Smooth muscle cell (in vitro differentiated cells): ENCODE measurements around the gene SFXN3. TPM values are rescaled to one million over a fixed set of nuclear protein-coding genes. Genes with fewer than 3 reads are reported as not detected.

Experiments used
- DNase-seq: peaks from one replicate; lab custom pipeline; 2025; ENCODE audit not compliant: unreplicated experiment; lab: John Stamatoyannopoulos, UW
- H2AFZ ChIP-seq: fragments of 200-600 bp; sonication (generic); 2 replicates; pipeline ENCODE4 v1.6.0; 2016; ENCODE audit warnings: antibody characterized with exemption, low read depth, mild to moderate bottlenecking
- H3F3A ChIP-seq: fragments of 200-600 bp; sonication (generic); 2 replicates; pipeline ENCODE4 v1.6.0; 2017; ENCODE audit warnings: antibody characterized with exemption, low read depth
- H3K27ac ChIP-seq: fragments of 200-600 bp; sonication (generic); 2 replicates; pipeline ENCODE4 v1.5.1; 2016; ENCODE audit warnings: low read depth, mild to moderate bottlenecking
- H3K27me3 ChIP-seq: fragments of 200-600 bp; sonication (generic); 2 replicates; pipeline ENCODE4 v1.6.1; 2016; ENCODE audit warnings: low read depth, mild to moderate bottlenecking
- H3K36me3 ChIP-seq: fragments of 200-600 bp; sonication (generic); 2 replicates; pipeline ENCODE4 v1.5.1; 2016; ENCODE audit warnings: low read depth
- H3K4me1 ChIP-seq: fragments of 200-600 bp; sonication (generic); 2 replicates; pipeline ENCODE4 v1.5.1; 2016; ENCODE audit warnings: low read depth
- H3K4me2 ChIP-seq: fragments of 200-600 bp; sonication (generic); 2 replicates; pipeline ENCODE4 v1.6.0; 2016; ENCODE audit warnings: mild to moderate bottlenecking
- H3K4me3 ChIP-seq: fragments of 200-600 bp; sonication (generic); 2 replicates; pipeline ENCODE4 v1.5.1; 2016; ENCODE audit warnings: mild to moderate bottlenecking
- H3K79me2 ChIP-seq: fragments of 200-600 bp; sonication (generic); 2 replicates; pipeline ENCODE4 v1.6.0; 2016; ENCODE audit warnings: low read depth, mild to moderate bottlenecking
- H3K9ac ChIP-seq: fragments of 200-600 bp; sonication (generic); 2 replicates; pipeline ENCODE4 v1.6.0; 2016; ENCODE audit warnings: low read depth
- H3K9me3 ChIP-seq: fragments of 200-600 bp; sonication (generic); replicated peaks from 2 replicates; pipeline ENCODE4 v1.5.1; 2016; ENCODE audit warnings: low read depth
- H4K20me1 ChIP-seq: fragments of 200-600 bp; sonication (generic); 2 replicates; pipeline ENCODE4 v1.6.0; 2016; ENCODE audit warnings: low read depth
- WGBS: methylation state at CpG from one replicate; pipeline ENCODE4 v1.1.7; 2016; ENCODE audit warnings: low lambda C conversion rate; 5-methylcytosine and 5-hydroxymethylcytosine counted together
- polyA plus RNA-seq: library from polyadenylated mRNA; unstranded; fragments of >200 nt; fragmentation: Nextera tagmentation; extraction: Ambion mirVana; gene quantifications from 2 replicates; pipeline ENCODE4 v1.2.1, GENCODE V29; 2016
- total RNA-seq: library from RNA; depleted of rRNA; stranded (reverse); fragments of >200 nt; gene quantifications from 2 replicates; pipeline ENCODE4 v1.2.3, GENCODE V29; 2014
- TF ChIP-seq, protein P1 (sequence below): fragments of 200-600 bp; sonication (generic); IDR thresholded peaks from 2 replicates; pipeline ENCODE4 v1.5.1; 2017; ENCODE audit warnings: borderline replicate concordance, mild to moderate bottlenecking, antibody characterized with exemption; ENCODE audit not compliant: insufficient read depth, poor library complexity, severe bottlenecking

The SFXN3 gene
- total and polyA plus RNA-seq, 2 experiments from 2014 or later: 79.1 to 92.1 TPM

DNA sequence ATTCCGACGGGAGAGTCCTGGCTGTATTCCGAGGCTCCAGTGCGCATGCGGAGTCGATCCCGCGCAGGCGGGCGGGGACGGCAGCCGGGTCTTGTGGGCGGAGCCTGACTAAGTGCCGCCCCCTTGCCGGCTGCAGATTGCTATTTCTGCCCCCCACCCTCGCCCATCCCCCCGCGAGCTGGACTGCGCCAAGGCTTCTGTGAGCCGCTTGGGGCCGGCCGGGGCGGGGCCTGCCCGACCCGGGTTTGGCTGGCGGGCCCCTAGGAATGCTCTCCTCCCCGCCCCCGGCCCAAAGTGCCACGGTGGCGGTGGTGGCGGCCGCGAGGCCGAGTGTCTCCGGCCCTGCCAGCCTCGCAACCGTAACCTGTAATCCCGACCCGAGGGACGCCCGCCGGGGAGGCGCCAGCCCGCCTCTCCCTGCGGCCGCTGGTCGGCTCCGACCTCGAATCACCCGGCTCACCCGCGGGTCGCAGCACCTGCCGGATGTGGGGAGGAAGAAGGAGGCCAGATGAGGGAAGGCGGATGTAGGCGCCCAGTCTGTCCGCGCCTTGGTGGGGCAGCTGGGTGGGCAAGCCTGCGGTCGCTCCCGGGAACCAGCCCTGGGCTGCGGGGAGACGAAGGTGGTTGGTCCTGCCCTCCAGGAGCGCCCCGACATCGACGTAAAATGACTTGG lies 30.1 kb downstream of the SFXN3 start:
- H3K4me1 ChIP-seq: peaks cover 32% of the 10 kb centered on the region
- H3K79me2 ChIP-seq: no peaks in the 10 kb centered on the region
- H3K9me3 ChIP-seq: no peaks in the 10 kb centered on the region
- H3K36me3 ChIP-seq: no peaks in the 10 kb centered on the region
- H3K9ac ChIP-seq: peak overlapping the region; percentile 92
- peak overlapping the region; percentile 76 for H3K4me3 ChIP-seq
- no peaks in the 10 kb centered on the region for H4K20me1 ChIP-seq
- TF ChIP-seq, protein P1, sequence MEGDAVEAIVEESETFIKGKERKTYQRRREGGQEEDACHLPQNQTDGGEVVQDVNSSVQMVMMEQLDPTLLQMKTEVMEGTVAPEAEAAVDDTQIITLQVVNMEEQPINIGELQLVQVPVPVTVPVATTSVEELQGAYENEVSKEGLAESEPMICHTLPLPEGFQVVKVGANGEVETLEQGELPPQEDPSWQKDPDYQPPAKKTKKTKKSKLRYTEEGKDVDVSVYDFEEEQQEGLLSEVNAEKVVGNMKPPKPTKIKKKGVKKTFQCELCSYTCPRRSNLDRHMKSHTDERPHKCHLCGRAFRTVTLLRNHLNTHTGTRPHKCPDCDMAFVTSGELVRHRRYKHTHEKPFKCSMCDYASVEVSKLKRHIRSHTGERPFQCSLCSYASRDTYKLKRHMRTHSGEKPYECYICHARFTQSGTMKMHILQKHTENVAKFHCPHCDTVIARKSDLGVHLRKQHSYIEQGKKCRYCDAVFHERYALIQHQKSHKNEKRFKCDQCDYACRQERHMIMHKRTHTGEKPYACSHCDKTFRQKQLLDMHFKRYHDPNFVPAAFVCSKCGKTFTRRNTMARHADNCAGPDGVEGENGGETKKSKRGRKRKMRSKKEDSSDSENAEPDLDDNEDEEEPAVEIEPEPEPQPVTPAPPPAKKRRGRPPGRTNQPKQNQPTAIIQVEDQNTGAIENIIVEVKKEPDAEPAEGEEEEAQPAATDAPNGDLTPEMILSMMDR: no peak
- H3F3A ChIP-seq: peaks cover 20% of the 10 kb centered on the region
- H2AFZ ChIP-seq: peak overlapping the region; percentile 90
- H3K4me2 ChIP-seq: peak overlapping the region; percentile 91
- H3K27ac ChIP-seq: peak overlapping the region; percentile 88
- 1% methylated on average over 59 of the region's 67 CpGs for WGBS
- H3K27me3 ChIP-seq: no peaks in the 10 kb centered on the region
- DNase-seq: peak; percentile 94

- H3K9ac ChIP-seq: peak within 1 kb of the TSS; percentile 92
- no peaks in the 10 kb centered on the region for H4K20me1 ChIP-seq
- peak; percentile 70 for DNase-seq
- TF ChIP-seq, protein P1: no peak
- peak within 1 kb of the TSS; percentile 91 for H3K4me2 ChIP-seq
- no peaks in the 10 kb centered on the region for H3K36me3 ChIP-seq
- H3F3A ChIP-seq: peaks cover 21% of the 10 kb centered on the region
- peak within 1 kb of the TSS; percentile 76 for H3K4me3 ChIP-seq
- WGBS: 12% methylated on average over 31 of the region's 31 CpGs
- H3K4me1 ChIP-seq: peaks cover 38% of the 10 kb centered on the region
- H2AFZ ChIP-seq: peak within 1 kb of the TSS; percentile 90
- H3K27ac ChIP-seq: peak within 1 kb of the TSS; percentile 88
- H3K9me3 ChIP-seq: no peaks in the 10 kb centered on the region
- no peaks in the 10 kb centered on the region for H3K27me3 ChIP-seq
- H3K79me2 ChIP-seq: no peaks in the 10 kb centered on the region
Observed at GRCh38 chr10:101061624-101062231, 30.7 kb downstream of the SFXN3 start, which contains the start of gene KAZALD1. Gene KAZALD1 (plus strand): TSS chr10:101061989. CDS start chr10:101062593, 604 bp downstream.

- no peaks in the 10 kb centered on the region for H3K79me2 ChIP-seq
- 4% methylated on average over 62 of the region's 63 CpGs for WGBS
- H3K9ac ChIP-seq: peak overlapping the region; percentile 92
- TF ChIP-seq, protein P1: peak; percentile 54
- peak overlapping the region; percentile 76 for H3K4me3 ChIP-seq
- no peaks in the 10 kb centered on the region for H3K36me3 ChIP-seq
- peak overlapping the region; percentile 91 for H3K4me2 ChIP-seq
- no peaks in the 10 kb centered on the region for H4K20me1 ChIP-seq
- peaks cover 46% of the 10 kb centered on the region for H3K4me1 ChIP-seq
- H3K27me3 ChIP-seq: no peaks in the 10 kb centered on the region
- H3F3A ChIP-seq: peaks cover 24% of the 10 kb centered on the region
- H2AFZ ChIP-seq: no peak overlapping the region
- H3K9me3 ChIP-seq: no peaks in the 10 kb centered on the region
- peak overlapping the region; percentile 88 for H3K27ac ChIP-seq
- DNase-seq: peak; percentile 23
Observed at GRCh38 chr10:101062232-101063049, 31.4 kb downstream of the SFXN3 start.
